Measurements from ENCODE around the gene LRRC7.

Gene LRRC7

DNA sequence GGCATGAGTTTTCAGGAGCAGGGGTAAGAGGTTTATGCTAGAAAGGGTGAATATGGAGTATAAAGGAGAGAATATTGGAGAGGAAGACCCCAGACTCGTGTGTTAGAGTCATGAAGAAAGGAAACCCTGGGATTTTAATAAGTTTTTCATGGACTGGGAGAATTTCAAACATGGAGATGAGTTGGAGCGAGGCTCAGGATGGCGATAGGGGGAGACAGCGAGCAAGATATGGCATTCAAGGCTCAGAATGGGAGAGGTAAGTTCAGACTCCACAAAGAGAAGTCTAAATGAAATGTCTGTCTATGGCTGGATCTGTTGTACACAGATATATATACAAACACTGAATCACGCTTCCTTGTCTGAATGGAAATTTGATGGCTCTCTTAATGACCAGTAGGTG, 545.1 kb downstream of the LRRC7 start:
- DNase-seq: no peak

DNA sequence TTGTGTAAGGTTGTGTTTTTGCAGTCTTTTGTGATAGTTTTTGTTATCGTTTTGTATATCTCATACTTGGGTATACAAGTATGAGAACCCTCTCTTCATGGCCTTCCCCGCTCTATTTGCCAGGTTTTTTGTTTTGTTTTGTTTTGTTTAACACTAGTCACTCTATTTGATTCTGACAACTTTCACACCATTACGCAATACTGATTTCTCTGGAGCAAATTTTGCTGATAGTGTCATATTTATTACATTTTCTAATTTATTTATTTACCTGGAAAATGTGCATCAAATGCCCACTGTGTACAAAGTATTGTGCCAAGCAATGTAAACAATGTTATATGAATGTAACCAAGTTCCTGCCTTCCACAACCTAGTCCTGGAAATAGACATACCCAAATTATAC, 547.6 kb downstream of the LRRC7 start:
- no peak for DNase-seq

DNA sequence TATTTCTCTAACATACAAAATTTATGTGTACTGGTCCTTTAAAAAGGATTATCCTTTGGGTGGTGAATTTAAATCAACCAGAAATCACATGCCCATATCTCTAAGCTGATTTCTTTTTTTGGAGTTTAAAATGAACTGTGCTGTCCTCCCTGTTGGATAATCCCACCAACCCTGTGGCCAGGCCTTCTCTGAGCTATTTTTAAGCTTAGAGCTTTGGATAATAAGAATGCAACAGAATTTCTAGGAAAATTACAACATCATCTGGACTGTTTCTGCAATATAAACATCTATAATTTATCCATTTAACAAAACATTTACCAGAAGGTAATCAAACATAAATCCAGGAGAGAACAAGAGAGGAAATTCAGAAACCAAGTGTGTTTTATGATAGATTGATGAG, 549.3 kb downstream of the LRRC7 start:
- no peak for DNase-seq

DNA sequence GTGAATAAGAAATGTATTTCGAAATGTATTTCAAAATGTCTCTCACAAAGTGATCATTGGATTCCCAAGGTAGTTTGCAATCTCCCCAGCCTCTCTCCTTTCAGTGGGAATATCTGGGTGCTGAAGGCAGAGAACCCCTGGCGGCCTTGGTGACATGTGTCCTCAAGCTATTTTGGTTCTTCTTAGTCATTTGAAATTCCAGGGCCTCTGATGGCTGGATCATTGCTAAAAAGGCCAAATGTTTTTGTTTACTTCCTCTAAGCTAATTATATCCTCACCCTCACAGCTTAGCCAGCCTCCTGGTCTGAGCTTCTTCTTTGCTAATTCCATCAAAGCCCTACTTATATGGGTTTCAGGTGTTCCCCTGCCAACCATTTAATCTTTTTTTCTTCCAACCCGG, 566.4 kb downstream of the LRRC7 start:
- DNase-seq: no peak

DNA sequence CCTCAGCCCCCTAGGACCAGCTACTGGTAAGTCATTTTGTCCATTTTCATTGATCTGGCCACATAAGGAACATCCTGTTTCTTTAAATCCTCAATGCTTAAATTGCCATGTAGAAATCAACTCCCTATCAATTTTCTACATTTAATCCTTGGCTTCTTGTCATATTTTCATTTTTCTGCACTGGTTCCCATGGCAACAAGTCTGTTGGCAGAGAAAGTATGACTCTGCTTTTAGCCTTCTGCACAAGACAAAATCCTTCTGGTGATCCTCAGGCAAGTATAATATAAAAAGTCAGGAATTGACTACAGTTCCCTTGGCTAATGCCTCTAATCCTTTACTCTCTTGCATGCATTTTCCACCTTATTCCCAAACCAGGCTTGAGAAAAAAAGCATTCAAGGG, 572.6 kb downstream of the LRRC7 start:
- no peak for DNase-seq

DNA sequence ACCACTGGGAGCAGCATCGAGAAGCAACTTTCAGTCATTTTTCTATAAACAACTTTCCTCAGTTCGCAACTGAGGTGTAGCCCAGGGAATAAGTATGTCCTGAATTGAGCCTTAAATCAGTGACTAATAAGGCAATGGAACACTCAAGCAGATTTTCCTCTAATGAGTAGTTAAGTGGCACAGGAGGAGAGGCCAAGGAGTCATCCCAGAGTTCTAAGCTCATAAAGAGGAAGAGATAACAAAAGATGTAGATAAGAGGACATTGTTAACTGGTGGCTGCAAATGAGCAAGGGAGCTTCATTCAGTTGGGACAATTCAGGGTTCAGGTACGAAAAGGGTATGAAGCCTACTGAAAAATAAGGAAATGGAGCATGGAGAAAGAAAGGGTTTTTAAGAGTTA, 573.2 kb downstream of the LRRC7 start:
- no peak for DNase-seq

DNA sequence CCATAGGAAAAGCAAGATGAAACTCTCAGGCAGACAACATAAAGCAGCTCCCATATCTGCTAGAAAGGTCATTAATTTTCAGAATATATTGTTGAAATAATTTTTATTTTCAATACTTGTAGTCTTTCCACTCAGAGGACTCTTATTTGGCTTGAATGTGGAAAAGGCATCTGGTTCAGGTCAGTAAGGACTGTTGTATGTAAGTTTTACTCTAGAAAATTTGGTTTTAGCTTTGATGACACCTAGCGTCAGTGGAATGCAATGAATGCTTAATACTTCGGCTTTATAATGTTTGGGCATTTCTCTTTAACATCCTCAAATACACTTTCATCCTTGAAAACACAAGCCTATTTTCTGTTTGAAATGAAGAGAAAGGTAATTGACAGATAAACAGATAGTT, 574.4 kb downstream of the LRRC7 start:
- no peak for DNase-seq

DNA sequence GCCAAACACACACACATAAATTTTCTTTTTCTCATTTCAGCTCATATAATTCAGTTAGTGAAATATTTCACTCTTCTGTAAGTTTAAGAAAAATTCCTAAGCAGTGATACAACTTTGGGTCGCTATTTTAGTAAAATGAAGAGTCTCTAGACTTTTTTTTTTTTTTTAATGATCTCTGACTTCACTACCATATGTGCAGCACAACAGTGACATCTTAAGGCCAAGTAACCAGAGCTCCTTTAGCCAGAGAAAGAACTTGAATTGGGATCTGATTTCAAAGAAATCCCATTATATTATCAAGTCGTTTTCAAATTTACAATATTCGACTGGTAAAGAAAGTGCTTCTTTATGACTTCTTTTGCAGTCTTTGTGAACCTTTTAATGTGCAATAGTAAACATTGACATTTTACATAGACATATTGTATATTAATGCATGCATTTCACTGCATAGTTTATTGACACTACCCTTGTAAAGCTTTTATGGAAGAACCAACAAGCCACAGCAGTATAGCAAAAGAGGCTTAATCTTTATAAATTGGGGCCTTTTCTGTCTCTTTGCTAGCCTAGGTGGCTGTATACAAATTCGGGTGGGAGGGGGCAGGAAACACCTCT, 575.4 kb downstream of the LRRC7 start:
- no peak for DNase-seq

DNA sequence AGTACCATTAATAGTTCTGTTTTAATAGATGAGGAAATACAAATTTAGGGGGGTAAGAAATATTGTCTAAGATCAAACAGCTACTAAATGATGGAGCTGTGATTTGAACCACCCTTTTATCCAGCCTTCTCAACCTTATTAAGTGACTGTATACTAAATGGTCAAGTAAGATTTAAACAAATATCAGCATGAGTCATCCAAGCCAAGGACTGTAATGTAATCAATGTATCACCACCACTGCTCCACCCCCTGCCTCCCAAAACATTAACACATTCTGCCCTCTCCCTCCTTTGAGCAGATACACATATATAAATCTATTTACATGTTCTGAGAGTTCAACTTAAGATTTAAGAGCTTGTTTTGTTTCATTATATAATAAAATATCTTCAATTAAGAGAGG, 578.8 kb downstream of the LRRC7 start:
- no peak for DNase-seq

DNA sequence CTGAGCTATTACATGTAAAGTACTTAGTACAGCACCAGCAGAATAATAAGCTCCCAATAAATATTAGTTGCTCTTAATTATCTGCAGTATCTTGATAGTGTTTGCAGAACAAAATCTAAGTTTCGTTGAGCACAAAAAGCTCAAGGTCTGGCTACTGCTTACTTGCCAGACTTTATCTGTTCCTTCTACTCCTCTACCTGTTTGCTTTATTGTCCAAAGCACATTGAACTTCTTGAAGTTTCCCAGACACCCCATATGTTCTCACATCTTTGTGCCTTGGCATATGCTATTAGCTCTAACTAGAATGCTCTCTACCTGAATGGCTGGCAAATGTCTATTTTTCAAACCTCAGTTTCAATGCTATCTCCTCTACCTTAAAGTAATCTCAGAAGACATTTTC, 582.7 kb downstream of the LRRC7 start:
- DNase-seq: no peak

DNA sequence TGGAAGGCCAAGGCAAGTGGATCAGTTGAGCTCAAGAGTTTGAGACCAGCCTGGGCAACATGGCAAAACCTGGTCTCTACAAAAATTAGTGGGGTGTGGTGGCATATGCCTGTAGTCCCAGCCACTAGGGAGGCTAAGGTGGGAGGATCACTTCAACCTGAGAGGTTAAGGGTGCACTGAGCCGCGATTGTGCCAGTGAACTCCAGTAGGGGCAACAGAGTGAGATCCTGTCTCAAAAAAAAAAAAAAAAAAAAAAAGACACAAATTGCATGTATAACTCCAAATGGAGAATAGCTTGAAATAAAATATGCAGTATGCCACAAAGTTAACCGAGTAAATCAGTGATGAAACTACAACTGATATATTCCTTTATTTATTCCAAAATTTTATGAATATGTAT, 586.0 kb downstream of the LRRC7 start:
- no peak for DNase-seq

DNA sequence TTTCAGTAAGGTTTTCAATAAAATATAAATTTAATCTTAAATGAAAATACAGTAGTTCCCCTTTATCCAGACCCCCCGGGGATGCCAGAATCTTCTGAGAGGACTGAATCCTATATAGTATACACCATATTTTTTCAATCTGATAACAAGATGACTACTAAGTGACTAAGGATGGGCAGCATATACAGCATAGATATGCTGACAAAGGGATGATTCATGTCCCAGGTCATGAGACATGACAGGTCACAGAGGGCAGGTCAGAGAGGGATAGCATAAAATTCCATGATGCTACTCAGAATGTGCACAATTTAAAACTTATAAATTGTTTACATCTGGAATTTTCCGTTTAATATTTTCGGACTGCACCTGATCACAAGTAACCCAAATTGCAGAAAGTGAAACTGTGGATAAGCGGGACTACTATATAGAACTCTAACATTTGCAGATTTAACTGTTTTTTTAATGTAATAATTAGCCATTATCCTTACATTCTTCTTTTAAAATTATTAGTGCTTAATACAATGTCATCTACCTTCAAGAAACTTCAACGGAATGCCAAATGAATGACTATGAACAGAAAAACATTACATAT, 588.9 kb downstream of the LRRC7 start:
- no peak for DNase-seq

DNA sequence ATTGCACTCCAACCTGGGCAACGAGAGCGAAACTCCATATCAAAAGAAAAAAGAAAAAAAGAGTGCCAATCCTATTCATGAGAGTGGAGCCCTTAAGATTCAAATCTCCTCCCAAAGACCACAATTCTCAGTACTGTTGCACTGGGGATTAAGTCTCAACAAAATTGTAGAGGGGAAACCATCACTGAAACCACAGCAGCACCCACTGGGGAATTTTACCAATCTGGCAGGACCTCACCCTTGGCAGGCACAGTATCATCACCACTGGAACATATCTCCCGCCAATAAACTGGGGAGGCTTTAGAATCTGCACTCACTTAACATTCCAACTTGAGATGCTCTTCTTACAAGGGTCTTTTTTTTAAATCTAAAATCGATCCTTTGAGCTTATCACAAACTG, 596.6 kb downstream of the LRRC7 start:
- no peak for DNase-seq

DNA sequence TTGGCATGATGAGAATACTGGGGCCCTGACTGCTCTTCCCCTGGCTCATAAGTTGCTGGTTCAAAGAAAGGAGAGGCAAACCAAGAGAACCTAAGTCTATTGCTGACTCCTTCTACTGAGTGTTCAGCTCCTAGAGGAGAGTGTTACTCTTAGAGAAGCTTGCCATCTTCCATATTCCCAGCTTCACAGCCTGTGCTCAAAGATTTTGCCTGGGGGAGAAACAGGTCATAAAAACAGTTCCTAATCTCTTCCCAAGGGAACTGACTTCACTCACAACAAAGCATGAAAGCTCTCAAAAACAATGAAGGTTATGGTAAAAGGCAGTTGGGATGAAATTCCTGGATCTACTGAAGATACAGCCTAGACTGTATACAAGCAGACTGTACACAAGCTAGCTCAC, 600.6 kb downstream of the LRRC7 start:
- DNase-seq: no peak

DNA sequence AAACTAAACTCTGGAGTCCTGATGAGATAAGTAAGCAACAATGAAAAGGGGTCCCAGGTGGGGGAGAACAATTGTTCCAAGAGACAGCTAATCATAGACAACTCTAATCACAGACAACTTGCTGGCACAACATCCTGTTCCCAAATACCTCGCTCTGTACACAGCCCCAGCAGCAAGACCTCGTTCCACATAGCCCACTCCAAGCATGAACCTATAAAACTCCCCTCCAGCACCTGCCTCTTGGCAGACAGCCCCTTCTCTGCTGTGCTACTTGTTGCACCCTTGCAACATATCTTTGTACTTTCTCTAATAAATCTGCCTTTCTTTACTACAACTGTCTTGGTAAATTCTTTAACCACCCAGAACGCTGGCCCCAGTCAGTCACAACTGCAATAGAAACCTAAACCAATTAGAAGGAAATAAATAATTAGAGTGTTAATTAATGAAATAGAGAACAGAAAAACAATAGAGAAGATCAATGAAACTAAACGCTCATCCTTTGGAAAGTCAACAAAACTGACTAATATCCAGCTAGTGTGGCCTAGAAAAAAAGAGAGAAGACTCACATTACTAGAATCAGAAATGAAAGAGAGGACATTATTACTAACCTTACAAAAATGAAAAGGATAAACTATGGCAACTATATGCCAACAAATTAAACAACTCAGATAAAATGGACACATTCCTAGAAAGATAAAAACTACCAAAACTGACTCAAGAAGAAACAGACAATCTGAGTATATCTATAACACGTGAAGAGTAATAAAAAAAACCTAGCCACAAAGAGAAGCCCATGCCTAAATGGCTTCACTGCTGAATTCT, 601.5 kb downstream of the LRRC7 start:
- no peak for DNase-seq

DNA sequence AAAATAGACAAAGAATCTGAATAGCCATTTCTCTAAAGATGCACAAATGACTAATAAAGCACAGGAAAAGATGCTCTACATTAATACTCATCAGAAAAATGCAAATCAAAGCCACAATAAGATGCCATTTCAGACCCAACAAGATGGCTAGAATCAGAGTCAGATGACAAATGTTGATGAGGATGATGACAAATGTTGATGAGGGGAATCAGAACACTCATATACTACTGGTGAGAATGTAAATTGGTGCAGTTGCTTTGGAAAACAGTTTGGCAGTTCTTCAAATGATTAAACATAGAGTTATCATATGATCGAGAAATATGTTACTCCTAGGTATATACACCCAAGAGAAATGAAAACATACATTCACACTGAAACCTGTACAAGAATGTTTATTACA, 603.8 kb downstream of the LRRC7 start:
- DNase-seq: no peak
